K562 (cell line): ENCODE data around the gene DOLPP1. TPM values are rescaled to one million over a fixed set of nuclear protein-coding genes. Genes with fewer than 3 reads are reported as not detected.

Experiments used
- ATAC-seq: fragments of 200-7000 bp; cut with Tn5 transposase; 3 replicates; pipeline ENCODE4 v1.9.1; 2020; ENCODE audit warnings: moderate library complexity
- BruUV-seq: library from RNA; stranded (reverse); fragments of 400-500 nt; replicated peaks from 2 replicates; lab custom pipeline; 2021; lab: Mats Ljungman, UMichigan
- CTCF ChIA-PET: fragments of 300-600 bp; formaldehyde crosslinking; extraction: SDS; loops from one replicate; lab custom pipeline; 2021; ENCODE audit warnings: low intra/inter-chr PET ratio; lab: Yijun Ruan, JAX
- POLR2A ChIA-PET: fragments of 300-600, 350-650 bp; sonication (Branson Sonifier 250); formaldehyde crosslinking; extraction: SDS; loops from one replicate; lab custom pipeline; 2021; ENCODE audit warnings: antibody characterized with exemption, inconsistent platforms; lab: Yijun Ruan, JAX
- DNase-seq, 4 experiments: peaks; one replicate each; pipeline versions ENCODE4 v3.0.0 to v3.0.0-alpha.2; 2011 to 2018; ENCODE audit warnings: low spot score in 3 of 4, mixed read lengths in 3 of 4; ENCODE audit errors: extremely low read depth in 1 of 4
- FAIRE-seq: peaks from 2 replicates; lab custom pipeline; 2011; peaks lifted over from hg19 to GRCh38; lab: Jason Lieb, UNC
- H2AFZ ChIP-seq: 2 replicates; pipeline ENCODE4 v1.6.0; 2011; ENCODE audit warnings: low read depth, low read length, control low read depth, inconsistent platforms
- H3K27ac ChIP-seq: fragments of 200-600 bp; 3 replicates; pipeline ENCODE4 v1.8.0; 2011; ENCODE audit warnings: low read depth, mild to moderate bottlenecking, control low read depth, inconsistent platforms, low read length, moderate library complexity, mixed read lengths; ENCODE audit errors: extremely low read depth
- H3K27me3 ChIP-seq, 2 experiments: fragments of 300-600 bp in 1 of 2; 2 replicates in 1 of 2; 3 replicates in 1 of 2; pipeline versions ENCODE4 v1.6.0 to v1.8.0; 2011; ENCODE audit warnings: inconsistent platforms in 2 of 2, low read length in 2 of 2, mild to moderate bottlenecking in 1 of 2, mixed read lengths in 1 of 2, moderate library complexity in 1 of 2; ENCODE audit not compliant: control insufficient read depth in 2 of 2, insufficient read depth in 2 of 2
- H3K36me3 ChIP-seq: fragments of 300-600 bp; 3 replicates; pipeline ENCODE4 v1.8.0; 2011; ENCODE audit warnings: mild to moderate bottlenecking, low read length, inconsistent platforms; ENCODE audit not compliant: control insufficient read depth, insufficient read depth
- H3K4me1 ChIP-seq, 2 experiments: fragments of 200-600 bp in 1 of 2; replicated peaks in 1 of 2; 2 replicates in 1 of 2; 3 replicates in 1 of 2; pipeline versions ENCODE4 v1.5.1 to v1.8.0; 2011; ENCODE audit warnings: inconsistent platforms in 2 of 2, low read length in 2 of 2, mild to moderate bottlenecking in 1 of 2, mixed read lengths in 1 of 2, moderate library complexity in 1 of 2; ENCODE audit not compliant: control insufficient read depth in 2 of 2, insufficient read depth in 2 of 2
- H3K4me2 ChIP-seq: 2 replicates; pipeline ENCODE4 v1.6.1; 2011; ENCODE audit warnings: low read length, control low read depth, inconsistent platforms, mixed read lengths; ENCODE audit not compliant: insufficient read depth
- H3K4me3 ChIP-seq: fragments of 200-600 bp; sonication (generic), shearing (Covaris generic); 2 replicates; pipeline ENCODE4 v1.5.1; 2016; ENCODE audit warnings: control low read depth, inconsistent platforms
- H3K79me2 ChIP-seq: fragments of 200-600 bp; 3 replicates; pipeline ENCODE4 v1.8.0; 2011; ENCODE audit warnings: low read length, inconsistent platforms; ENCODE audit not compliant: control insufficient read depth, insufficient read depth
- H3K9ac ChIP-seq, 2 experiments: 2 replicates each; pipeline versions ENCODE4 v1.6.0 to v1.6.1; 2011; ENCODE audit warnings: low read depth in 2 of 2, low read length in 2 of 2, control low read depth in 1 of 2, inconsistent platforms in 1 of 2, mild to moderate bottlenecking in 1 of 2, mixed read lengths in 1 of 2; ENCODE audit not compliant: insufficient read depth in 1 of 2
- H3K9me1 ChIP-seq: one replicate; pipeline ENCODE4 v1.6.0; 2011; ENCODE audit warnings: inconsistent platforms, mild to moderate bottlenecking, low read length, moderate library complexity; ENCODE audit not compliant: control insufficient read depth, insufficient read depth
- H3K9me3 ChIP-seq: replicated peaks from 2 replicates; pipeline ENCODE4 v1.5.1; 2011; ENCODE audit warnings: low read depth, low read length, inconsistent platforms; ENCODE audit not compliant: control insufficient read depth, insufficient read depth
- H4K20me1 ChIP-seq: replicated peaks from 2 replicates; pipeline ENCODE4 v1.6.1; 2011; ENCODE audit warnings: low read length, inconsistent platforms, mixed read lengths; ENCODE audit not compliant: control insufficient read depth, insufficient read depth
- CREB1 ChIP-seq, 2 experiments: sonication (generic) in 1 of 2; formaldehyde crosslinking in 1 of 2; IDR thresholded peaks; 2 replicates each; pipeline versions ENCODE4 v1.6.1 to v1.8.0; 2012 to 2022; ENCODE audit warnings: inconsistent platforms in 1 of 2, mild to moderate bottlenecking in 1 of 2, missing genetic modification reagents in 1 of 2, moderate library complexity in 1 of 2
- HDAC2 ChIP-seq: fragments of 450-650 bp; IDR thresholded peaks from 2 replicates; pipeline ENCODE4 v1.6.1; 2016; ENCODE audit warnings: mild to moderate bottlenecking
- MYNN ChIP-seq, 2 experiments: sonication (generic); formaldehyde crosslinking in 1 of 2; IDR thresholded peaks; 2 replicates each; pipeline versions ENCODE4 v1.5.0 to v1.6.1; 2016 to 2020; ENCODE audit warnings: antibody characterized with exemption in 1 of 2, missing genetic modification reagents in 1 of 2
- NFXL1 ChIP-seq: fragments of 450-650 bp; formaldehyde crosslinking; IDR thresholded peaks from 2 replicates; pipeline ENCODE4 v1.4.0; 2021; ENCODE audit warnings: mild to moderate bottlenecking
- WGBS: fragments of 100-300 bp; shearing (Covaris generic); methylation state at CpG from one replicate; pipeline ENCODE4 v1.1.6; 2016; ENCODE audit warnings: low coverage, mixed read lengths; ENCODE audit not compliant: insufficient coverage; ENCODE audit errors: missing lambda C conversion rate; 5-methylcytosine and 5-hydroxymethylcytosine counted together
- in situ Hi-C: fragments of 300-500 bp; cut with MboI; formaldehyde crosslinking; loops from 4 replicates; pipeline ENCODE4 v1.15.0; 2018; ENCODE audit warnings: inconsistent platforms, mixed read lengths
- intact Hi-C: fragments of 100-400 bp; cut with micrococcal nuclease; formaldehyde crosslinking; loops from 2 replicates; pipeline ENCODE4 v1.14.2; 2022
- polyA plus RNA-seq, 8 experiments: library from polyadenylated mRNA; depleted of rRNA in 4 of 8; stranded (reverse) in 5 of 8; unstranded in 3 of 8; fragments of >200 nt; fragmentation: Nextera tagmentation in 2 of 8; fragmentation: Illumina TruSeq in 1 of 8; extraction: Ambion mirVana in 2 of 8; extraction: Trizol in 1 of 8; gene quantifications; 2 replicates each; pipeline versions ENCODE4 v1.2.1 to v1.2.3, GENCODE V29; 2011 to 2014; ENCODE audit warnings: inconsistent platforms in 1 of 8, missing spikeins in 1 of 8
- total RNA-seq, 7 experiments: library from RNA; depleted of rRNA in 6 of 7; stranded (reverse); fragments of >200 nt in 6 of 7; fragmentation: Illumina TruSeq in 2 of 7; extraction: Trizol in 2 of 7; gene quantifications; 2 replicates each; pipeline versions ENCODE4 v1.2.1 to v1.2.3, GENCODE V29; 2011 to 2021; ENCODE audit warnings: low replicate concordance in 1 of 7
- TF ChIP-seq, protein P1 (sequence below): IDR thresholded peaks from 3 replicates; pipeline ENCODE4 v1.6.1; 2011; ENCODE audit warnings: borderline replicate concordance, mild to moderate bottlenecking; ENCODE audit not compliant: insufficient read length, insufficient read depth
- TF ChIP-seq, protein P2 (sequence below), 2 experiments: fragments of 450-650 bp; IDR thresholded peaks; 2 replicates each; pipeline ENCODE4 v1.6.1; 2016; ENCODE audit warnings: mild to moderate bottlenecking in 2 of 2, borderline replicate concordance in 1 of 2, low read depth in 1 of 2, moderate library complexity in 1 of 2
- TF ChIP-seq, protein P3 (sequence below): sonication (generic); formaldehyde crosslinking; IDR thresholded peaks from 2 replicates; pipeline ENCODE4 v1.9.0; 2022; ENCODE audit warnings: mild to moderate bottlenecking, missing genetic modification reagents
- TF ChIP-seq, protein P4 (sequence below): fragments of 450-650 bp; conservative IDR thresholded peaks from 2 replicates; pipeline ENCODE4 v1.6.1; 2016; ENCODE audit warnings: missing genetic modification characterization, low read depth, mild to moderate bottlenecking, missing compliant biosample characterization, moderate library complexity

DOLPP1 gene
- total and polyA plus RNA-seq, 9 of the 15 experiments (the other 6 are each of a cell fraction or from before 2014, with no cell fraction given) = 3.0 to 39.8 (median 30.5) TPM

DNA sequence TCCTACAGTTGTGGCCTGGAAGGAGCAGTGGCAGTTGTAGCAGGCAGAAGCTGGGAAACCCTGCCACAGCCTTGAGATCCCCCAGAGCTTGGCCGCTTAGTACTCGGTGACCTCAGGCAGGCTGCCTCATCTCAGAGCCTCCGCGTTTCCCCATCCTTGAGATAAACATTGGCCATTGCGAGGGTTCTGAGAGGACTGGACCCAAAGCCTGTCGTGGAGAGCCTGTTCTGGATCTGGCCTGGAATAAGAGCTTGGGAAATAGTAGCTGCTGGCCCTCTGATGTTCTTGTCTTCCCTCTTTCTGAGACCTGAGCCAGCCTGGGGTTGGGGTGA is 43.2 kb upstream of the DOLPP1 start:
- H4K20me1 ChIP-seq = no peaks in the 10 kb centered on the region; the same call in 1 of the 2 replicates
- ATAC-seq (no peak; the same call in 1 of the 3 replicates), DNase-seq (peak in 1 of 4 experiments; percentile 37), FAIRE-seq (no peak)
- H3K9ac ChIP-seq = peak overlapping the region; percentile 67 to 94
- in situ Hi-C loops (no loop called here), intact Hi-C loops (loop anchor here (5.0 kb wide), 1 partner anchor 45 kb away; the partner anchor contains the start of gene DOLPP1)
- POLR2A ChIA-PET = interaction anchor here (0.6 to 1.5 kb wide), 3 partner anchors 16 to 141 kb away, joined by 4 to 5 read pairs (median 4); no protein-coding TSS in a partner anchor
- peaks cover 31% of the 10 kb centered on the region; the same call in 2 of the 3 replicates for H3K36me3 ChIP-seq
- no peaks in the 10 kb centered on the region for H3K9me3 ChIP-seq
- CTCF ChIA-PET = no interaction called here
- whole genome bisulfite sequencing = 0% methylated on average over 6 of the region's 6 CpGs
- H3K4me2 ChIP-seq = peak overlapping the region; percentile 98
- no peak overlapping the region for H2AFZ ChIP-seq
- no peaks in the 10 kb centered on the region for H3K27me3 ChIP-seq
- H3K4me1 ChIP-seq = peaks cover 40 to 63% of the 10 kb centered on the region in 2 experiments
- H3K9me1 ChIP-seq = peaks cover 4% of the 10 kb centered on the region
- H3K4me3 ChIP-seq = peak overlapping the region; percentile 73
- peak overlapping the region; percentile 26 for H3K27ac ChIP-seq
- no TSS peak for BruUV-seq
- peaks cover 49% of the 10 kb centered on the region for H3K79me2 ChIP-seq
- TF ChIP-seq CREB1 (IDR thresholded peaks at IDR 0.05) = no peak
- TF ChIP-seq CREB1 (CRISPR knock-in tag; IDR thresholded peaks at IDR 0.05) = no peak
- no peak for TF ChIP-seq MYNN (IDR thresholded peaks at IDR 0.05)
- TF ChIP-seq MYNN (CRISPR knock-in tag; IDR thresholded peaks at IDR 0.05) = no peak
- no peak for TF ChIP-seq NFXL1 (CRISPR knock-in tag)
- TF ChIP-seq HDAC2 = no peak
- TF ChIP-seq, protein P1, sequence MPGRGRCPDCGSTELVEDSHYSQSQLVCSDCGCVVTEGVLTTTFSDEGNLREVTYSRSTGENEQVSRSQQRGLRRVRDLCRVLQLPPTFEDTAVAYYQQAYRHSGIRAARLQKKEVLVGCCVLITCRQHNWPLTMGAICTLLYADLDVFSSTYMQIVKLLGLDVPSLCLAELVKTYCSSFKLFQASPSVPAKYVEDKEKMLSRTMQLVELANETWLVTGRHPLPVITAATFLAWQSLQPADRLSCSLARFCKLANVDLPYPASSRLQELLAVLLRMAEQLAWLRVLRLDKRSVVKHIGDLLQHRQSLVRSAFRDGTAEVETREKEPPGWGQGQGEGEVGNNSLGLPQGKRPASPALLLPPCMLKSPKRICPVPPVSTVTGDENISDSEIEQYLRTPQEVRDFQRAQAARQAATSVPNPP = no peak
- TF ChIP-seq, protein P2, sequence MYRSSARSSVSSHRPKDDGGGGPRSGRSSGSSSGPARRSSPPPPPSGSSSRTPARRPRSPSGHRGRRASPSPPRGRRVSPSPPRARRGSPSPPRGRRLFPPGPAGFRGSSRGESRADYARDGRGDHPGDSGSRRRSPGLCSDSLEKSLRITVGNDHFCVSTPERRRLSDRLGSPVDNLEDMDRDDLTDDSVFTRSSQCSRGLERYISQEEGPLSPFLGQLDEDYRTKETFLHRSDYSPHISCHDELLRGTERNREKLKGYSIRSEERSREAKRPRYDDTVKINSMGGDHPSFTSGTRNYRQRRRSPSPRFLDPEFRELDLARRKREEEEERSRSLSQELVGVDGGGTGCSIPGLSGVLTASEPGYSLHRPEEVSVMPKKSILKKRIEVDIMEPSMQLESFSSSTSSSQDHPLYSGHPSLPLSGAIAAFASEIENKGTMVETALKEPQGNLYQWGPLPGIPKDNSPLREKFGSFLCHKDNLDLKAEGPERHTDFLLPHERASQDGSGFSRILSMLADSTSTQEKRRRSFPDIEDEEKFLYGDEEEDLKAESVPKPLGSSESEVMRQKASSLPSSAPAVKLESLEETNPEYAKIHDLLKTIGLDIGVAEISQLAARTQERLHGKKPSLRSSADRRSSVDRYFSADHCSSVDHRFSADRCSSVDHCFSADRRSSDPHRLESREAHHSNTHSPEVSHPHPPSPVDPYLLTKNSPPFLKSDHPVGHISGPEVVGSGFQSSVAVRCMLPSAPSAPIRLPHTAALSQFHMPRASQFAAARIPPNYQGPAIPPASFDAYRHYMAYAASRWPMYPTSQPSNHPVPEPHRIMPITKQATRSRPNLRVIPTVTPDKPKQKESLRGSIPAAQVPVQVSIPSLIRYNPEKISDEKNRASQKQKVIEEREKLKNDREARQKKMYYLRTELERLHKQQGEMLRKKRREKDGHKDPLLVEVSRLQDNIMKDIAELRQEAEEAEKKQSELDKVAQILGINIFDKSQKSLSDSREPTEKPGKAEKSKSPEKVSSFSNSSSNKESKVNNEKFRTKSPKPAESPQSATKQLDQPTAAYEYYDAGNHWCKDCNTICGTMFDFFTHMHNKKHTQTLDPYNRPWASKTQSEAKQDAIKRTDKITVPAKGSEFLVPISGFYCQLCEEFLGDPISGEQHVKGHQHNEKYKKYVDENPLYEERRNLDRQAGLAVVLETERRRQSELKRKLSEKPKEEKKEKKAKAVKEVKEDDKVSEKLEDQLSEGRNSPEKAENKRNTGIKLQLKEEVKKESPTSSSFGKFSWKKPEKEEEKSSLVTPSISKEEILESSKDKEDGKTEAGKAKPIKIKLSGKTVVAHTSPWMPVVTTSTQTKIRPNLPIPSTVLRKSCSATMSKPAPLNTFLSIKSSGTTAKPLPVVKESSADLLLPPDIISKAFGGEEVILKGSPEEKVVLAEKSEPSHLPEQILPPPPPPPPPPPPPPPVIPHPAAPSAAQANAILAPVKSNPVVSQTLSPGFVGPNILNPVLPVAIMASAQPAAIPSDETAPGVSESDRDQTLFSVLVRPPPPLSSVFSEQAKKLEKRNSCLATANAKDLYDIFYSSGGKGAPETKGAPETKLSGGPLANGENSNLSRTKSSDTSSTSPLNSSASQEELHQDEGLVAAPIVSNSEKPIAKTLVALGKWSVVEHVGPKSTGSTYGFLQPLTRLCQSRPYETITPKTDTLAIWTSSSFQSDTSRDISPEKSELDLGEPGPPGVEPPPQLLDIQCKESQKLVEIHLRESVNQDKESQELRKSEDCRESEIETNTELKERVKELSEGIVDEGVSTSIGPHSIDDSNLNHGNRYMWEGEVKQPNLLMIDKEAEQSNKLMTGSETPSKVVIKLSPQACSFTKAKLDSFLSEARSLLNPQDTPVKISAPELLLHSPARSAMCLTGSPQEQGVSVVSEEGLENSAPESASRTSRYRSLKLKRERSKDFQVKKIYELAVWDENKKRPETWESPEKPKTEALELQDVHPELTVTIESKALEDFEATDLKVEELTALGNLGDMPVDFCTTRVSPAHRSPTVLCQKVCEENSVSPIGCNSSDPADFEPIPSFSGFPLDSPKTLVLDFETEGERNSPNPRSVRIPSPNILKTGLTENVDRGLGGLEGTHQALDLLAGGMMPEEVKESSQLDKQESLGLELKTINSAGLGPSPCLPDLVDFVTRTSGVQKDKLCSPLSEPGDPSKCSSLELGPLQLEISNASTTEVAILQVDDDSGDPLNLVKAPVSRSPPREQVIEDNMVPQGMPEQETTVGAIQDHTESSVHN (IDR thresholded peaks at IDR 0.05; ENCODE audit: borderline replicate concordance in 1 of 2, low read depth in 1 of 2) = no peak
- TF ChIP-seq, protein P3, sequence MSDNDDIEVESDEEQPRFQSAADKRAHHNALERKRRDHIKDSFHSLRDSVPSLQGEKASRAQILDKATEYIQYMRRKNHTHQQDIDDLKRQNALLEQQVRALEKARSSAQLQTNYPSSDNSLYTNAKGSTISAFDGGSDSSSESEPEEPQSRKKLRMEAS (CRISPR knock-in tag) = peak; percentile 42; the same call in 1 of the 2 replicates
- TF ChIP-seq, protein P4, sequence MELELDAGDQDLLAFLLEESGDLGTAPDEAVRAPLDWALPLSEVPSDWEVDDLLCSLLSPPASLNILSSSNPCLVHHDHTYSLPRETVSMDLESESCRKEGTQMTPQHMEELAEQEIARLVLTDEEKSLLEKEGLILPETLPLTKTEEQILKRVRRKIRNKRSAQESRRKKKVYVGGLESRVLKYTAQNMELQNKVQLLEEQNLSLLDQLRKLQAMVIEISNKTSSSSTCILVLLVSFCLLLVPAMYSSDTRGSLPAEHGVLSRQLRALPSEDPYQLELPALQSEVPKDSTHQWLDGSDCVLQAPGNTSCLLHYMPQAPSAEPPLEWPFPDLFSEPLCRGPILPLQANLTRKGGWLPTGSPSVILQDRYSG (tag) = no peak
